GM21360 (cell line): Measurements from ENCODE around the gene INO80.

ENCODE experiments used
- ATAC-seq: cut with Tn5 transposase; IDR thresholded peaks from one replicate; pipeline ENCODE4 v1.9.1; 2021; ENCODE audit warnings: mild to moderate bottlenecking, moderate library complexity; ENCODE audit not compliant: unreplicated experiment

INO80 gene

DNA sequence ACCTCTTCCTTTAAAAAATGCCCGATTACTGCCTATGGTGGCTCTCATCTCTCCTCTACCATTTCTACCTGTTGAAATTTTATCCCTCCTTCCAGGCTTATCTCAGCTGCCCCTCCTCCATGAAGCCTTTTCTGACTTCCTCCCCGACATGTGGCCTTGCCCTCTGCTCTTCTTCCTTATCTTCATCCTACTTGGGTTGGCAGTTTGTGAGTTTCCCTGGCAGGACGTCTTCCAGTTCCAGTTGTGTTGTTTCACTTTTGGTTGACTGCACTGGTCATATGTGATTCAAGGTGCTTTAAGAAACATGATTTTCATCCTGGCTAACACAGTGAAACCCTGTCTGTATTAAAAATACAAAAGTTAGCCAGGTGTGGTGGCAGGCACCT is 182.6 kb downstream of the INO80 start:
- no peak for ATAC-seq

DNA sequence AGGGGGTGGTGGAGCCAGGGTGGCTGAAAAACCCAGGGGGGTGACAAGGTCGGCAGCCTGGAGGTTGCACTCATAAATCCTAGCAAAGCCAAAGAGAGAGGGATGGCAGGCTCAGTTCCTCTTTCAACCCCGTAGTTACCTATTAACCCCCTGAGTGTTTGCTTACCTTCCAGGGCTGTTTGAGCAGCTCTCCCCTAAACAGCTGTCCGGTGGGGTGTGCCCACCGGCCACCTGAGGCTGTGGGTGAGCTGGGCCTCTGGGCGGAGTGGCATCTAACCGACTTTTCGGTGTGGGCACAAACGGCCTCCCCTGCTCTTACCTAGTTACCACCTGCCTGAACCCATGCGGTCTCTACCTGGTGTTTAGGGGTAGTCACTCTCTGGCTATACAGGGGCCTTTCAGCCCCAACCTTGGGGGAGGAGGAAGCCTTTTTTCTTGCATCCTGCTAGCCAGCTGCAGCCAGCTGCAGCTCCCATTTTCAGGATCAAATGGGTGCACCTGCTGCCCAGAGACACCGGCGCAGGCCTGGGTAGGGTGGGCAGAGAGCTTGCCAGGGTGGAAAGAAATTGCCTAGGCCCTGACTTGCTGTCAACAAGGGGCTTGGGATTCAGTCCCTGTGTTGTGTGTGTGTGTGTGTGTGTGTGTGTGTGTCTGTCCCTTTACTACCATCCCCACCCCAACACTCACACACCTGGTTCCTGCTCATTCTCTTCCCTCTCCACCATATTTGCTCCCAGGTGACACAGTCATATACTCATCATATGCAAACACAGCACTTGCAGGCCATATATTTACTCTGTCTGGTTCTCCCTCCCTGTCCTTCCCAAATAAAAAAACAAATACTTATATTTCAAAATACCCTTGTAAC is 183.2 kb downstream of the INO80 start:
- ATAC-seq: no peak

DNA sequence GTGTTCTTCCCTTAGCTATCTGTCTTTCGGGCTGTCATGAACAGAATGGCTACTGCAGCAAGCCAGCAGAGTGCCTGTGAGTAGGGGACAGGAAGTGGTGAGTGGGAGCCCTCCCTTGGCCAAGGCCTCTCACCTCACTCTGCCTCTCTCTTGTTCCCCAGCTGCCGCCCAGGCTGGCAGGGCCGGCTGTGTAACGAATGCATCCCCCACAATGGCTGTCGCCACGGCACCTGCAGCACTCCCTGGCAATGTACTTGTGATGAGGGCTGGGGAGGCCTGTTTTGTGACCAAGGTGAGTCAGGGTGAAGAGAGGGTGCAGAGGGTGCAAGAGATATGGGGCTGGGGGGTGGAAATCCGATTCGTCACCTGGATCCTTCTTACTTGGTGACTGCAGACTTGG is 183.9 kb downstream of the INO80 start:
- ATAC-seq: no peak

DNA sequence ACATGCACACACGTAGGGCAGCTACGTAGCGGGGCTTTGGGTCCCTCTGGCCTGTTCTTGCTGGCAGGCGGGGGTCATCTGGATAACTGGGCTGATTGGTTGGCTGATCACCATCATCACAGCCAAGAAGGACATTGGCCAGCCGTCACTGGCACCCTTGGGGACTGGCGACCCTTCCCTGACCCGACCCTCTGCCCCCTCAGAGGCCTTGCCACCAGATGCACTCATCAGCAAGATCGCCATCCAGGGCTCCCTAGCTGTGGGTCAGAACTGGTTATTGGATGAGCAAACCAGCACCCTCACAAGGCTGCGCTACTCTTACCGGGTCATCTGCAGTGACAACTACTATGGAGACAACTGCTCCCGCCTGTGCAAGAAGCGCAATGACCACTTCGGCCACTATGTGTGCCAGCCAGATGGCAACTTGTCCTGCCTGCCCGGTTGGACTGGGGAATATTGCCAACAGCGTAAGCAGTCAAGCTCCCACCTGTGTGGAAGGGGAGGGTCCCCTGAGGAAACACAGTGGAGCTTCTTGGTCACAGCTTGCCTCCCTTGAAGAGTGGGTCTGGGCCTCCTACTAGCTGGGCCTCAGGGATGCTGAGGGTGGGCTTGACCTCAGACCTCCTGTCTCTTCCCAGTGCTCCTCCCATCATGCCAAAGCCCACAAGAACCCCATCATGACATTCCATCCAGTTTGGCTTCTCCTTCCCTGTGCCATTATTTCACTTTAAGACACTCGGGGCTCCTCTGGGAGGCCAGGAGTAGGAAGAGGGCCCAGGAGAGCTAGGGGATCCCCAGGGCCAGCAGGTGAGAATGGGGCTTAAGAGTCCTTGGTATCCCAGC is 184.6 kb downstream of the INO80 start:
- ATAC-seq: no peak

DNA sequence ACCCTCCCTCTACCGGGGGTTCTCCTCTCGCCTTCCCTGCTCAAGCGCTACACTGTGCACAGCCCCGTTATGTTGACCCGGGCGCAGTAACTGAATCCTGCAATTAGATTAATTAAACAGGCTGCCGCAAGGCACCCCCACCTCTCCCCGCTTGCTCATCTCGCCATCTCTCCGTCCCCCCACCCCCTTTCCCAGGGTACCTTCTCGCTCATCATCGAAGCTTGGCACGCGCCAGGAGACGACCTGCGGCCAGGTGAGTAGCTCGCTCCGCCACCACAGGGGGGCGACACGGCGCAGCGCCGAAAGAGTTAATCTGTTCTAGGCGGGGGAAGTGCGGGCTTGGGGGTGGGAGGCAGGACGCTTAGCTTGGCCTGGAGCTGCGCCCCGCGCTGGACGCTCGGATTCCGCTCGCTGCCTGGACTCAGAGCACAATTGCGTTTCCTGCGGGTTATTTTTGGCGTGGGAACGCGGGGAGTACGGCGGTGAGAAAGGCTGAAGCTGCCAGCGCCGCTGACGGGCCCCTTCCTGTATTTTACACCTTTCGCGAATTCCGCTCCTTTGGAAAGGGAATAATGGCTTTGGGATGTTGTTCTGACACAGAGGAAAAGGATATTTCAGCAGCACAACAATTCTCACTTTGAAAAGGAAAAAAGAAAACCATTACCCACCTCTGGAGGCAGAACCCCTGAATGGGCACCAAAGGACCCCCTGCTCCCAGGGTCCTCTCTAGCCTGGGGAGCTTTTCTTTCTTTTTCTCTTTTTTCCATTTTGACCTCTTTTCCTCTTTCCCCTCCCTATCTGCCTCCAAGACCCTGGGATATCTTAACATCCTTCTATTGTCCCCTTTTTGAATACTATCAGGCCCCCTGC is 185.4 kb downstream of the INO80 start:
- no peak for ATAC-seq

DNA sequence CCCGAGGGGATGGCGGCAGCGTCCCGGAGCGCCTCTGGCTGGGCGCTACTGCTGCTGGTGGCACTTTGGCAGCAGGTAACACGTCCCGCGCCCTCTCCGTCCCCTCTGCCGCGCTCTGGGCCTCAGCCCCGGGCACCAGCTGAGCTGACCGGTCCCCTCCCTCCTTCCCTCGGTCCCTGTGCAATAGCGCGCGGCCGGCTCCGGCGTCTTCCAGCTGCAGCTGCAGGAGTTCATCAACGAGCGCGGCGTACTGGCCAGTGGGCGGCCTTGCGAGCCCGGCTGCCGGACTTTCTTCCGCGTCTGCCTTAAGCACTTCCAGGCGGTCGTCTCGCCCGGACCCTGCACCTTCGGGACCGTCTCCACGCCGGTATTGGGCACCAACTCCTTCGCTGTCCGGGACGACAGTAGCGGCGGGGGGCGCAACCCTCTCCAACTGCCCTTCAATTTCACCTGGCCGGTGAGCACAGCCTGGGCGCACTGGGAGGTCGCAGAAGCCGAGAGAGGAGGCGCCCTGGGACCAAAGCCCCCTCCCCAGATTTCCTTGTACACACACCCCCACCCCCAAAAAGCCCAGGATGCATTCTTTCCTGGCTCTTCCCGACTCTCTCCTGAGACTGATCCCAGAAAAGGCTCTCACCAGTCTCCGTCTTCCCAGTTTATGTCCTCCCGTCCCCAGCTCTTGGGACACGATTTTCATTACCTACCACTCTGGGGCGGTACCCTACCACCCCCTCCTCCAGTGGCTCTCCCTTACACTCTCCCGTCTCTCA is 186.2 kb downstream of the INO80 start:
- no peak for ATAC-seq
